ENCODE measurements around the gene UNC5C. TPM values are rescaled to one million over a fixed set of nuclear protein-coding genes. Genes with fewer than 3 reads are reported as not detected.

The UNC5C gene
- polyA plus RNA-seq, 1 of the 3 experiments (the other 2 are of a cell fraction), result 3.3 TPM

GRCh38 chr4:95511477-95511876, 37.3 kb downstream of the UNC5C start:
- Histone ChIP-seq H3K4me3 (ENCODE audit: low read depth in 2 of 2, low read length in 1 of 2) (no peak overlapping the region), H3K36me3 (replicated peaks in 1 of 2; ENCODE audit: control insufficient read depth in 1 of 2, insufficient read depth in 2 of 2, low read length in 1 of 2) (no peaks in the 10 kb centered on the region), H3K4me1 (ENCODE audit: control insufficient read depth in 1 of 2, insufficient read depth in 2 of 2, low read depth in 1 of 2, low read length in 1 of 2) (peaks cover 4 to 63% of the 10 kb centered on the region in 2 experiments; a peak in 2 of 4 replicates), H3K9ac (no peak overlapping the region), H3K9me2 (no peaks in the 10 kb centered on the region), H3K27me3 (ENCODE audit: insufficient read depth) (no peaks in the 10 kb centered on the region), H4K20me1 (ENCODE audit: insufficient read depth) (no peaks in the 10 kb centered on the region), H3K9me3 (no peaks in the 10 kb centered on the region), H2AFZ (ENCODE audit: low read depth) (no peak overlapping the region), H3K27ac (ENCODE audit: low read depth in 2 of 2, low read length in 1 of 2) (peak overlapping the region; percentile 18 to 96; a peak in 3 of 4 replicates), H3K4me2 (0 out of 2 replicates have a peak overlapping the region, but pooled peaks have one; percentile 36), H3K79me2 (ENCODE audit: insufficient read depth) (no peaks in the 10 kb centered on the region), H3F3A (replicated peaks; ENCODE audit: insufficient read depth) (peaks cover 29% of the 10 kb centered on the region)
- TF ChIP-seq MEF2A (IDR thresholded peaks at IDR 0.05; ENCODE audit: borderline replicate concordance, low read depth) (no peak), EP300 (IDR thresholded peaks at IDR 0.05; ENCODE audit: borderline replicate concordance in 1 of 2, low read depth in 1 of 2, low read length in 1 of 2) (peak in 1 of 2 experiments; percentile 58; a peak in 1 of 4 replicates), FOXM1 (IDR thresholded peaks at IDR 0.05; ENCODE audit: low read depth) (no peak), TEAD4 (IDR thresholded peaks at IDR 0.05; ENCODE audit: borderline replicate concordance, insufficient read depth) (no peak), GATA2 (CRISPR knock-in tag; IDR thresholded peaks at IDR 0.05) (peak; percentile 71), RCOR1 (IDR thresholded peaks at IDR 0.05; ENCODE audit: low read length) (0 out of 2 replicates have a peak, but pooled peaks have one; percentile 31), TCF12 (IDR thresholded peaks at IDR 0.05) (peak; percentile 23; the same call in 1 of the 2 replicates), GABPA (IDR thresholded peaks at IDR 0.05; ENCODE audit: low read depth) (no peak), FOSL2 (IDR thresholded peaks at IDR 0.05; ENCODE audit: borderline replicate concordance, low read depth) (no peak), SMC3 (IDR thresholded peaks at IDR 0.05; ENCODE audit: low read depth, low read length) (no peak)
- TF ChIP-seq, protein P1, sequence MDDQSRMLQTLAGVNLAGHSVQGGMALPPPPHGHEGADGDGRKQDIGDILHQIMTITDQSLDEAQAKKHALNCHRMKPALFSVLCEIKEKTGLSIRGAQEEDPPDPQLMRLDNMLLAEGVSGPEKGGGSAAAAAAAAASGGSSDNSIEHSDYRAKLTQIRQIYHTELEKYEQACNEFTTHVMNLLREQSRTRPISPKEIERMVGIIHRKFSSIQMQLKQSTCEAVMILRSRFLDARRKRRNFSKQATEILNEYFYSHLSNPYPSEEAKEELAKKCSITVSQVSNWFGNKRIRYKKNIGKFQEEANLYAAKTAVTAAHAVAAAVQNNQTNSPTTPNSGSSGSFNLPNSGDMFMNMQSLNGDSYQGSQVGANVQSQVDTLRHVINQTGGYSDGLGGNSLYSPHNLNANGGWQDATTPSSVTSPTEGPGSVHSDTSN (IDR thresholded peaks at IDR 0.05), result no peak
- POLR2A ChIA-PET, result interaction anchor here (0.9 to 2.9 kb wide), 3 partner anchors 26 to 38 kb away, joined by 4 to 14 read pairs (median 13); partner anchors contain the start of gene UNC5C
- no peak for DNase-seq
- 39% methylated on average over 3 of the region's 3 CpGs for WGBS (ENCODE audit: low lambda C conversion rate)
- CTCF ChIA-PET, result interaction anchor here (0.7 to 9.4 kb wide), 5 partner anchors 11 to 149 kb away, joined by 3 to 183 read pairs (median 10); partner anchors contain the start of gene UNC5C

DNA sequence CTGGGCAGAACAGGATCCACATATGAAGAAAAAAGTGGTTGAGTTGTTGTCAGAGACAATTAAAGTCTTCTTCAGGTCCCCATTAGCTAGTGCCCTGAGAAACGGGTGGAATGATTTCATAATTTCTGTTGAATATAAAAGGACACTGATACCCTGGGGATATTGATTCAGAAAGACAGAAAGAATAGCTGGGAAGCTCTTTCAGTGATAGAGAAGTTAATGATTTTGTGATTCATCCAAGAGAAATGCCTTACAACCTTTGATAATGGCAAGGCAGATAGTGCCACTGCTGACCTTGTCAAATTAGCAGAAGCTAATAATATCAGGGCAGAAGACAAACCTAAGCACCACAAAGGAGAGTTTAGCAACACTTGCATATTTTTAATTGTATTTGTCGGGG, 37.9 kb downstream of the UNC5C start:
- CTCF ChIA-PET, result interaction anchor here (0.6 to 9.4 kb wide), 21 partner anchors 9 to 388 kb away, joined by 3 to 183 read pairs (median 5); partner anchors contain the start of gene UNC5C

More for the DNA sequence above, 37.9 kb downstream of the UNC5C start:
- H3K4me1 ChIP-seq (ENCODE audit: control insufficient read depth in 1 of 2, insufficient read depth in 2 of 2, low read depth in 1 of 2, low read length in 1 of 2), result peaks cover 8 to 62% of the 10 kb centered on the region in 2 experiments; a peak in 3 of 4 replicates
- no peaks in the 10 kb centered on the region for H3K27me3 ChIP-seq (ENCODE audit: insufficient read depth)
- no peak for DNase-seq
- H3K79me2 ChIP-seq (ENCODE audit: insufficient read depth), result no peaks in the 10 kb centered on the region
- 26% methylated on average over 2 of the region's 2 CpGs for WGBS (ENCODE audit: low lambda C conversion rate)
- H3K9me2 ChIP-seq, result no peaks in the 10 kb centered on the region
- no peaks in the 10 kb centered on the region for H3K9me3 ChIP-seq
- H3F3A ChIP-seq (replicated peaks; ENCODE audit: insufficient read depth), result peaks cover 27% of the 10 kb centered on the region
- TF ChIP-seq TCF12 (IDR thresholded peaks at IDR 0.05) (peak; percentile 31; the same call in 1 of the 2 replicates), CHD2 (IDR thresholded peaks at IDR 0.05; ENCODE audit: low read length, partially characterized antibody) (no peak), EP300 (IDR thresholded peaks at IDR 0.05; ENCODE audit: borderline replicate concordance in 1 of 2, low read depth in 1 of 2, low read length in 1 of 2) (peak; percentile 13 to 42; a peak in 1 of 4 replicates), ZBTB33 (IDR thresholded peaks at IDR 0.05; ENCODE audit: borderline replicate concordance, low read depth) (no peak), JUND (IDR thresholded peaks at IDR 0.05) (peak; percentile 39; the same call in 1 of the 2 replicates), GABPA (IDR thresholded peaks at IDR 0.05; ENCODE audit: low read depth) (no peak)
- TF ChIP-seq, protein P1 (IDR thresholded peaks at IDR 0.05), result peak; percentile 60
- H4K20me1 ChIP-seq (ENCODE audit: insufficient read depth), result no peaks in the 10 kb centered on the region
- H3K27ac ChIP-seq (ENCODE audit: low read depth in 2 of 2, low read length in 1 of 2), result peak overlapping the region; percentile 18 to 96; a peak in 3 of 4 replicates
- no peak overlapping the region for H3K4me3 ChIP-seq (ENCODE audit: low read depth in 2 of 2, low read length in 1 of 2)
- H3K36me3 ChIP-seq (replicated peaks in 1 of 2; ENCODE audit: control insufficient read depth in 1 of 2, insufficient read depth in 2 of 2, low read length in 1 of 2), result no peaks in the 10 kb centered on the region
- H2AFZ ChIP-seq (ENCODE audit: low read depth), result peak overlapping the region; percentile 23; the same call in 1 of the 2 replicates
- POLR2A ChIA-PET, result interaction anchor here (0.9 to 2.9 kb wide), 3 partner anchors 26 to 38 kb away, joined by 4 to 14 read pairs (median 13); partner anchors contain the start of gene UNC5C
- no peak overlapping the region for H3K9ac ChIP-seq
- H3K4me2 ChIP-seq, result peak overlapping the region; percentile 36
